ENCODE data around the gene STAT5A. TPM values are rescaled to one million over a fixed set of nuclear protein-coding genes. Genes with fewer than 3 reads are reported as not detected.

STAT5A gene
- total RNA-seq, 3 donors from 2014 or later: 193 to 264 (median 220) TPM

- peaks cover 10% of the 10 kb centered on the region for H3K36me3 Mint-ChIP-seq (ENCODE audit: insufficient read depth)
- DNase-seq (no peak), ATAC-seq (no peak)
- no peaks in the 10 kb centered on the region for H3K9me3 Mint-ChIP-seq
- H3K4me3 Mint-ChIP-seq: peak overlapping the region; percentile 99
- peaks cover 69% of the 10 kb centered on the region for H3K4me1 Mint-ChIP-seq (ENCODE audit: low read depth)
- no peaks in the 10 kb centered on the region for H3K27me3 Mint-ChIP-seq (ENCODE audit: low read depth)
These were observed 14.6 kb upstream of the STAT5A start for GRCh38 chr17:42273474-42274252.

GRCh38 chr17:42274253-42274542, 14.1 kb upstream of the STAT5A start:
- ATAC-seq (no peak), DNase-seq (no peak)
- Mint-ChIP-seq H3K9me3 (no peaks in the 10 kb centered on the region), H3K36me3 (ENCODE audit: insufficient read depth) (peaks cover 10% of the 10 kb centered on the region), H3K4me3 (peak overlapping the region; percentile 99), H3K4me1 (ENCODE audit: low read depth) (peaks cover 65% of the 10 kb centered on the region), H3K27me3 (ENCODE audit: low read depth) (no peaks in the 10 kb centered on the region)

- Mint-ChIP-seq H3K4me1 (ENCODE audit: low read depth) (peaks cover 57% of the 10 kb centered on the region), H3K9me3 (no peaks in the 10 kb centered on the region), H3K4me3 (peak overlapping the region; percentile 99), H3K27me3 (ENCODE audit: low read depth) (no peaks in the 10 kb centered on the region), H3K36me3 (ENCODE audit: insufficient read depth) (peaks cover 10% of the 10 kb centered on the region)
- DNase-seq: no peak
- ATAC-seq: no peak
These were observed 13.3 kb upstream of the STAT5A start for GRCh38 chr17:42274812-42275526.

- Mint-ChIP-seq H3K9me3 (no peaks in the 10 kb centered on the region), H3K4me1 (ENCODE audit: low read depth) (peaks cover 50% of the 10 kb centered on the region), H3K4me3 (peak overlapping the region; percentile 99), H3K36me3 (ENCODE audit: insufficient read depth) (peaks cover 7% of the 10 kb centered on the region), H3K27me3 (ENCODE audit: low read depth) (no peaks in the 10 kb centered on the region)
- peak; percentile 52 for DNase-seq
- peak; percentile 50 to 54 for ATAC-seq
These were observed 12.6 kb upstream of the STAT5A start for GRCh38 chr17:42275527-42276358.

GRCh38 chr17:42276359-42276608, 12.0 kb upstream of the STAT5A start, which contains the start of gene STAT5B:
Gene STAT5B (minus strand): TSS chr17:42276391. CDS start chr17:42232127, 44,264 bp downstream.
- Mint-ChIP-seq H3K4me1 (ENCODE audit: low read depth) (peaks cover 45% of the 10 kb centered on the region), H3K9me3 (no peaks in the 10 kb centered on the region), H3K4me3 (peak within 1 kb of the TSS; percentile 99), H3K36me3 (ENCODE audit: insufficient read depth) (peaks cover 7% of the 10 kb centered on the region), H3K27me3 (ENCODE audit: low read depth) (no peaks in the 10 kb centered on the region)
- peak; percentile 60 for DNase-seq
- peak; percentile 61 to 69 for ATAC-seq

GRCh38 chr17:42276609-42277341, 11.5 kb upstream of the STAT5A start:
- no peaks in the 10 kb centered on the region for H3K27me3 Mint-ChIP-seq (ENCODE audit: low read depth)
- H3K9me3 Mint-ChIP-seq: no peaks in the 10 kb centered on the region
- H3K36me3 Mint-ChIP-seq (ENCODE audit: insufficient read depth): peaks cover 7% of the 10 kb centered on the region
- no peak for ATAC-seq
- no peak for DNase-seq
- peaks cover 40% of the 10 kb centered on the region for H3K4me1 Mint-ChIP-seq (ENCODE audit: low read depth)
- H3K4me3 Mint-ChIP-seq: peak overlapping the region; percentile 85

GRCh38 chr17:42277342-42277712, 11.0 kb upstream of the STAT5A start:
- ATAC-seq: no peak
- no peaks in the 10 kb centered on the region for H3K27me3 Mint-ChIP-seq (ENCODE audit: low read depth)
- no peaks in the 10 kb centered on the region for H3K9me3 Mint-ChIP-seq
- DNase-seq: no peak
- H3K4me3 Mint-ChIP-seq: peak overlapping the region; percentile 85
- H3K4me1 Mint-ChIP-seq (ENCODE audit: low read depth): peaks cover 34% of the 10 kb centered on the region
- peaks cover 7% of the 10 kb centered on the region for H3K36me3 Mint-ChIP-seq (ENCODE audit: insufficient read depth)

- DNase-seq: no peak
- no peaks in the 10 kb centered on the region for H3K9me3 Mint-ChIP-seq
- H3K4me1 Mint-ChIP-seq (ENCODE audit: low read depth): peaks cover 31% of the 10 kb centered on the region
- H3K36me3 Mint-ChIP-seq (ENCODE audit: insufficient read depth): peaks cover 11% of the 10 kb centered on the region
- ATAC-seq: no peak
- no peaks in the 10 kb centered on the region for H3K27me3 Mint-ChIP-seq (ENCODE audit: low read depth)
- H3K4me3 Mint-ChIP-seq: no peak overlapping the region
These were observed 8.3 kb upstream of the STAT5A start for GRCh38 chr17:42279776-42280630.

- Mint-ChIP-seq H3K9me3 (no peaks in the 10 kb centered on the region), H3K36me3 (ENCODE audit: insufficient read depth) (peaks cover 7% of the 10 kb centered on the region), H3K4me1 (ENCODE audit: low read depth) (peaks cover 40% of the 10 kb centered on the region), H3K4me3 (no peak overlapping the region), H3K27me3 (ENCODE audit: low read depth) (no peaks in the 10 kb centered on the region)
- no peak for ATAC-seq
- DNase-seq: no peak
These were observed 6.7 kb upstream of the STAT5A start for GRCh38 chr17:42281571-42282096.

- no peaks in the 10 kb centered on the region for H3K9me3 Mint-ChIP-seq
- H3K4me1 Mint-ChIP-seq (ENCODE audit: low read depth): peaks cover 40% of the 10 kb centered on the region
- H3K4me3 Mint-ChIP-seq: peak overlapping the region; percentile 3
- H3K36me3 Mint-ChIP-seq (ENCODE audit: insufficient read depth): peaks cover 7% of the 10 kb centered on the region
- ATAC-seq (no peak), DNase-seq (no peak)
- H3K27me3 Mint-ChIP-seq (ENCODE audit: low read depth): no peaks in the 10 kb centered on the region
These were observed 5.7 kb upstream of the STAT5A start for GRCh38 chr17:42282478-42283080.

- Mint-ChIP-seq H3K36me3 (ENCODE audit: insufficient read depth) (peaks cover 7% of the 10 kb centered on the region), H3K27me3 (ENCODE audit: low read depth) (no peaks in the 10 kb centered on the region), H3K4me3 (no peak overlapping the region), H3K9me3 (no peaks in the 10 kb centered on the region), H3K4me1 (ENCODE audit: low read depth) (peaks cover 39% of the 10 kb centered on the region)
- DNase-seq (no peak), ATAC-seq (no peak)
These were observed 4.9 kb upstream of the STAT5A start for GRCh38 chr17:42283241-42284023.

GRCh38 chr17:42284024-42284369, 4.3 kb upstream of the STAT5A start:
- no peaks in the 10 kb centered on the region for H3K9me3 Mint-ChIP-seq
- no peaks in the 10 kb centered on the region for H3K27me3 Mint-ChIP-seq (ENCODE audit: low read depth)
- H3K36me3 Mint-ChIP-seq (ENCODE audit: insufficient read depth): peaks cover 8% of the 10 kb centered on the region
- H3K4me1 Mint-ChIP-seq (ENCODE audit: low read depth): peaks cover 40% of the 10 kb centered on the region
- H3K4me3 Mint-ChIP-seq: no peak overlapping the region
- DNase-seq (no peak), ATAC-seq (no peak)
